Dermis blood vessel endothelial cell (primary cell): ENCODE measurements around the gene CCKAR. TPM values are rescaled to one million over a fixed set of nuclear protein-coding genes. Genes with fewer than 3 reads are reported as not detected.
"Not testable (repeated sequence)": the region's sequence is repeated elsewhere in the genome, so short reads cannot be mapped to it uniquely, and the experiment has no call there.

Experiments
- DNase-seq: peaks from one replicate; pipeline ENCODE4 v3.0.0; 2010
- total RNA-seq: library from RNA; depleted of rRNA; stranded (reverse); fragments of >200 nt; gene quantifications from 2 replicates; pipeline ENCODE4 v1.2.3, GENCODE V29; 2014

Gene CCKAR
- total RNA-seq: not detected in 2 replicates

GRCh38 chr4:26490111-26490959 lies at the start of gene CCKAR:
Gene CCKAR (minus strand): TSS chr4:26490484. CDS start chr4:26490267, 217 bp downstream.
- DNase-seq: no peak

DNA sequence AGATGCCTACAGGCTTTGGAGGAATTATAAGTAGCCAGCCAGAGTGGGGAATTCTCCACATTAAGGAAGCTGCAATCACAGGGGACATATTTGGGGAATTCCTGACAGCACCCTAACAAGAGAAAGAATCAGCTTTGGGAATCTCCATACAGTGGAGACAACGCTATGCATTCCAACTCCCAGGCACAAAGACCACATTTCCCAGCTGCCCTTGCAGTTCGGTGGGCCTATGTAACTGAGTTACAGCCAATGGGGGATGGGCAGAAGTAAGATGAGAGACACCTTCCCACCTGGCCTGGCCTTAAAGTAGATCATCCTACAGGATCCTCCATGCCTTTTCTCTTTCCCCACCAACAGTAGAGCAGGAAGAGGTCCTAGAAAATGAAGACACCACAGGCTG lies 43.4 kb upstream of the CCKAR start:
- no peak for DNase-seq

- peak; percentile 3 for DNase-seq
These were observed 41.3 kb upstream of the CCKAR start for GRCh38 chr4:26531491-26532116.

DNA sequence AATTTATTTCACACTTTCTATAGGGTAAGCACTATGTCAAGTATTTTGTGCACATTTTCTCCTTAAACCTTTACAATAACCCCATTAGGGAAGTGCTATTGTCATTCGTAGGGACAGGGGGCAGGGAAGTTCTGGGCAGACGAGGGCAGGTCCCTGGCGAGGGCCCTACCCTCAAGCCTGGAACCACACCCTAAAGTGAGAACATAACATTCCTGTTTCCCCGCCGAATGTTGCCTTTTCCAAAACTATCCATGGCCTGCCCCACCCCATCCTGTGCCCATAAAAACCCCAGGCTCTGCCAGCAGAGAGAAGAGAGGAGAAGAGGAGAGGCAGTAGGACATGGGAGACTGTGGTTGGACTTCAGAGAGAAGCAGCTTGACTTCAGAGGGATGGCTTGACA lies 39.8 kb upstream of the CCKAR start:
- DNase-seq: no peak

GRCh38 chr4:26529479-26529878 lies 39.2 kb upstream of the CCKAR start:
- no peak for DNase-seq

DNA sequence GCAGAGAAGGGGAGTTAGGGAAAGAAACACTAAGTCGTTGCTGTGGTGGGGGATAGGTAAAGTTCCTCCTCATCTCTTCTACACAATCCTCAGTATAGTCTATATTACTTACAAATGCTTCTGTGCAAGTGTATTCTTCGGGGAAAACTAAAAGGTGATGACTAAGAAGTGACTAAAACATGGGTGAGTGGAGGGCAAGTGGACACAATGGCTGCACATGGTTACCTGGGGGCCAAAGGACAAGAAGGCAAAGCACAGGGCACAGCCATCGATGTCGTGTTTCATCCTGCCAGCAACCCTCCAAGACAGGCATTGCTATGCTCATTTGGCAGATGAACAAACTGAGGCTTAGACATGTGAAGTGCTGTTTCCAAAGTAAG lies 35.5 kb upstream of the CCKAR start:
- no peak for DNase-seq

DNA sequence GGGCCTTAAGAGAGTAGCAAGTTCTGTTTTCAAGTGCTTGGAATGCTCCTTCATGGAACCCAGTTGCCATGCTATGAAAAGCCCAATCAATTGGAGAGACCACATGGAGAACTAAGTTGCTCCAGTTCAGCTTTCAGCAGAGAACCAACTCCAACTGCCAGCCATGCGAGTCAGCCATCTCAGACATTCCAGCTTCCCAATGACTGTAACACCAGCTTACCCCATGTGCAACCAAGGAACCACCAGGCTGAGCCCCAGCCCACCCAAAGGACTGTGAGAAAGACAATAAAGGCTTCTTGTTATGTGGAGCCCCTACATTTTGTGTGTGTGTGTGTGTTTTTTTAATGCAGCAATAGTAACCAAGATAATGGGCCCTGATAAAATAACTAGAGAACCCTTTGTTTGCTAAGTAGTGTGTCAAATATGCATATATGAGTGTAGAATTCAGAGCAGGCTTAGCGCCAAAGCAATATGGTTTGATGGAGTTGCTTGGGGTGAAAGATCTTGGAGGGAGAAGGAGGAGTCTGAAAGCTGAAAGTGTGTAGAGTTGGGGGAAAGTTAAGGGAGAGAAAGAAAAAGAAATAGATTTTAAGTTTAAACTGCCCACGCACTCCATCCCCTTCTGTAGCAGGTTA lies 35.0 kb upstream of the CCKAR start:
- DNase-seq: no peak

DNA sequence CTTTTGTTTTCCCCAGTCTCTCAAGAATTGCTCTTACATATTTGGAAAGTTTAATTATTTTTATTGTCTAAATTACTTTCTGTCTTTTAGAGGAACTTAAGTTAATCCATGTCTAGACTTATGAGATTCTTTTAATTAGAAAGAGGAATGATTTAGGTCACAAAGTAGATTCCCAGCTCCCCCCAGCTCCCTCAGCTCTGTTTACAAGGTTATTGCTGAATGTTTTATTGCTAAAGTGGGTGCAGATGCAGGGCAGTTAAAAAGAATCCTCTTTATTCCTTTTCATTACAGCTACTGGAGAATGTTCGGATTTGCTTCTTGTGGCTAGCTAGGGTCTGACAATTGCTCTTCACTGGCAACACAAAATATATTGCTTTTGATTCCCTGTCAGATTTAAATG lies 33.7 kb upstream of the CCKAR start:
- no peak for DNase-seq

DNA sequence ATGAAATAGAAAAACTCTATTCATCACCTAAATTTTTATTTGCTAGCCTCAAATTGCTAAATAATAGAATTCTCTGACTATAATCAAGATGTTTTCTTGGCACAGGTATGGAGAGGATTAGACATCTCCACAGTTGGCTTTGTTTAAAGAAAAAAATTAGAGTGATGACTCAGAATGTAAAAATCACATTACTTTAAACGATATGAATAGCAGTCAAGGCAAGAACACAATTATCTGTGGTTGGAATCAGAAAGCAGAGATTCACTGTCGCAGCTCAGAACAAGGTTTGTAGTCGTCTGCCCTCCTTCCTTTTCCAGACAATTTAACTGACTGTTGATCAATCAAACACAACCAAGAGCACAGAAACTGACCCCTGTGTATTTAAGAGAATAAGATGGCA lies 32.2 kb upstream of the CCKAR start:
- no peak for DNase-seq

DNA sequence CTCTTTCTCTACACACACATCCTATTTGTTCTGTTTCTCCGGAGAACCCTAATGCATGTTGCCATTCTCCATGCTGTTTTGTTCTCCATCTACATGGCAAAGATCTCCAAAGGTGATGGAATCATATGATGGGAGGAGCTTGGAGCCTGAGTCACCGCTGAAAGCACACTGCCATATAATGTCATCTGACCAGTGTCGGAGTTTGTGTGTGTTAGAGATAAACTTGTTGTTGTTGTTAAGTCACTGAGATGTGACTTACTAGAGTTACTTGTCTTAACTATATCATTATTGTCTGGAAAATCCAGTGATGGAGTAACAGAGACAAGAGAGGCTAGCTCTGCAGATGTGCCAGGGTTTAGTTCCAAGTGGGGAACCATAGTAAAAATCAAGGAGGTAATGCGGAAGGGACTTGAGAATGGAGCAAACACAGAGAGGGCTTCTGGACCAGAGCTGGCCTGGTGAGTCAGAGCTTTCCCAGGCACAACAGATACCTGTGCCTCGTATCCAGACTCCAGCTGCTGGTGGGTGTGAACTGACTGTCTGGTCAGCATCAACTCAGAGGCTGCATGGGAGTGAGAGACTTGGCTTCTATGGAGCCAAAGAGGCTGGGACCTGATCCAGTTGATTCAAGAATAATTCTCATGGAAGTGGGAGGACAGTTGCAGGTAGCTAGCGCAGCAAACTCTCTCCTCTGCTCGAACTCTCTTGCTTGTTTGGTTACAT lies 30.6 kb upstream of the CCKAR start:
- DNase-seq: no peak

GRCh38 chr4:26515936-26516335 lies 25.7 kb upstream of the CCKAR start:
- DNase-seq: no peak

DNA sequence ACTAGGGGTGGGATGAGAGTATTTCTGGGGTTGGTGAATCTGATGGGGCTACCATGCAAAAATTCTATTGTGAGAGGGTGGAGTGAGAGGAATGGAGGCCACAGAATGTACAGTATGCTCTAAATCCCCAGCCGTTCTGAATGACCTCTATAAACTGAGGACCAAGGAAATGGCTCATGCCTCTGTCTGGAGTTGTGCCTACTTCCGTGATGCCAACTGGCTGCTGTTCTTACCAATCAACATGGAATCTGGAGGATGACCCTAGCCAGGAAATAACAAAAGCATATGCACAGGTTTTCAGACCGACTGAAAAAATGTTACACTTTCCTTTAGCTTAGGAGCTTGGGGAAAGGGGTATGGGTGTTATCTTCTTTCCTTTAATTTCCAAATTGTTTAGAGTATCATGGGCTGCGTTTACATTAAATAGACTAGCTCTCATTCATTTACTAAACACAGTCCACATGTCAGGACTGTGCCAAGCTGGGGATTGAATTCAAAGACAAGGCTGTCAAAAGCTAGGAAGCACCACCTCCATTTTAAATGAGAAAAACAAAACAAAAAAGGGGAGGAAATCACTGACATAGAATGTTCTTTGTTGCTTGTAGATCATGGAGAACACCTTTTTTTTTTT lies 20.2 kb upstream of the CCKAR start:
- DNase-seq: no peak

GRCh38 chr4:26509681-26510333 lies 19.5 kb upstream of the CCKAR start:
- no peak for DNase-seq

DNA sequence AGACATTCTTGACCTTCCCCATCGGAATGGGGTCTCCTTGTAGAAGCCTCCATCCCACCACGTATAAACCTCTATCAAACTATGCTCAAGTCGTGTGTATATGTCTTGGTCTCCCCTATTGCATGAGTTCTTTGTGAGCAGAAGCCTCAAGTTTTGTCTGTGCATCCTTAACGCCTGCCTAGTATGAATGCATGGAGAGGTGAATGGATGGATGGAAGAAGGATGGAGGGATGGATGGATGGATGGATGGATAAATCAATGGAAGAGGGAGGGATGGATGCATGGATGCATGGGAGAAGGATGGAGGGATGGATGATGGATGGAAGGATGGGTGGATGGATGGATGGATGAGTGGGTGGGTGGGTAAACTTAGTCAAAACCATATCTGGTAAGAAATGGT lies 17.0 kb upstream of the CCKAR start:
- DNase-seq: no peak

DNA sequence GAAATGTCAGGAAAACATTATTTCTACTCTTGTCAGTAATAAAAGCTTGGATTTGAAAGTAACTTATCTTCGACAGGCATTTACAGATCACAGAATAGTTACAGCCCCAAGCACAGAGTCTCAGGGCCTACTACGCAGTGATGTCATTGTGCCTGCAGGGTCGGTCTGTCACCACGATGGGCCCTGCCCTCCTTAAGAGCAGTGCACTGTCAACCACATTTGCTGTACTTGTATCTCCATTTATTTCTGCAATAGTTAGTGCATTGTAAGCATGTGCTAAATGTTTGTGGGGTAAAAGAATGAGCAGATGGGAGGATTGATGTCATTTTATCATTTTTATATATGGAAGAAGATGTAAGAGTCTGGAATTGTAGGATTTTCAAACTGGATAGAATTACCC lies 13.6 kb upstream of the CCKAR start:
- DNase-seq: no peak

DNA sequence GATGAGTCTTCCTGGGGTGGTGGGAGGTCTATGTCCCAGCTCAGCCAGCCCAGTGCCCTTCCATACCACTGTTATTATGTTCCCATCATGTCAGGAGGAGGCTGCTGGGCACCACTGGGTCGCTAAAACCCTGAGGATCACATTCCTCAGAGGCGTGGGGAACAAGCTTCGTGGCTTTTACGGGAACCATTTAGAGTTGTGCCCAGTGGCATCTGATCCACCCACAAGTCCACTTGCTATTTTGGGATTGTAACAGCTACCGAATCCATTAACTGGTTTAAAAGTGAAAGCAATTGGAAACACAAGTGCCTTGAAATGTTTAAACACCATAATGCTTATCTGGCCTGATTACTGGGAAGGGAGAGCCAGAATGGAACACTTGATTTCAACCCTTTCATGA lies 13.1 kb upstream of the CCKAR start:
- DNase-seq: no peak

- not testable (repeated sequence) for DNase-seq
These were observed 10.3 kb upstream of the CCKAR start for GRCh38 chr4:26500565-26500999.

GRCh38 chr4:26496207-26496783 lies 6.0 kb upstream of the CCKAR start:
- DNase-seq: no peak

GRCh38 chr4:26493461-26493860 lies 3.2 kb upstream of the CCKAR start:
- DNase-seq: no peak

- no peak for DNase-seq
These were observed 1.3 kb upstream of the CCKAR start for GRCh38 chr4:26491449-26492170.

GRCh38 chr4:26490960-26491284 lies 638 bp upstream of the CCKAR start:
- DNase-seq: no peak
